Left ventricle myocardium superior (tissue), 1 donor: ENCODE measurements around the gene PTPRN2. TPM values are rescaled to one million over a fixed set of nuclear protein-coding genes. Genes with fewer than 3 reads are reported as not detected.
A peak's percentile ranks its signal among the peaks of the same experiment; 100 is the strongest.

Source experiments
- ATAC-seq: fragments of 200-7000 bp; cut with Tn5 transposase; one replicate; pipeline ENCODE4 v1.9.1; 2020; ENCODE audit warnings: mild to moderate bottlenecking, moderate library complexity
- DNase-seq: peaks from one replicate; pipeline ENCODE4 v3.0.0-alpha.2; 2020
- intact Hi-C: fragments of 100-400 bp; cut with micrococcal nuclease; formaldehyde crosslinking; loops from one replicate; pipeline ENCODE4 v1.11.0; 2022
- total RNA-seq: library from RNA; stranded (reverse); fragmentation: NEBNext Ultra II Directional; extraction: Animal tissue kit (Norgen Biotek cat#: 25700); gene quantifications from one replicate; pipeline ENCODE4 v1.2.1, GENCODE V29; 2021
- donor health status: DM: no; HTN: yes; CAD: no; lungs with severe emphysema.

The PTPRN2 gene
- total RNA-seq, 1 donor from 2014 or later = 1.3 TPM

DNA sequence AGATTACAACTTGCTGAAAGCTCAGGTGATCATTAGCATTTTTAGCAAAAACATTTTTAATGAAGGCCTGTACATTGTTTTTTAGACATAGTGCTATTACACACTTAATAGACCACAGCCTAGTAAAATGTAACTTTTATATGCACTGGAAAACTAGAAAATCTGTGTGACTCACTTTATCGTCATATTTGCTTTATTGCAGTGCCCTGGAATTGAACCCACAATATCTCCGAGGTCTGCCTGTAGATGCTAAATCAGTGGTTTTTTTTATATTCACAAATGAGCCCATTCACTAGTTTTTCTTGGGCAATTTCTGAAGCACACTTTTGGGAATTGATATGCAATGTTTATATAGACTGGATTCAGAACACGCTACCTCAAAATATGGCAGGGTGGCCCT lies 105.1 kb downstream of the PTPRN2 start:
- ATAC-seq = no peak

GRCh38 chr7:158479664-158480025 lies 108.0 kb downstream of the PTPRN2 start:
- intact Hi-C loops = no loop called here
- DNase-seq = no peak
- ATAC-seq = no peak

More for the DNA sequence above, 105.1 kb downstream of the PTPRN2 start:
- intact Hi-C loops = no loop called here
- DNase-seq = no peak

- intact Hi-C loops = no loop called here
- ATAC-seq = no peak
- DNase-seq = no peak
Observed at GRCh38 chr7:158479021-158479663, 108.5 kb downstream of the PTPRN2 start.

- intact Hi-C loops = no loop called here
- no peak for ATAC-seq
- DNase-seq = no peak
Observed at GRCh38 chr7:158477866-158478265, 109.8 kb downstream of the PTPRN2 start.

- intact Hi-C loops = no loop called here
- no peak for DNase-seq
- ATAC-seq = no peak
Observed at GRCh38 chr7:158476331-158476932, 111.2 kb downstream of the PTPRN2 start.

DNA sequence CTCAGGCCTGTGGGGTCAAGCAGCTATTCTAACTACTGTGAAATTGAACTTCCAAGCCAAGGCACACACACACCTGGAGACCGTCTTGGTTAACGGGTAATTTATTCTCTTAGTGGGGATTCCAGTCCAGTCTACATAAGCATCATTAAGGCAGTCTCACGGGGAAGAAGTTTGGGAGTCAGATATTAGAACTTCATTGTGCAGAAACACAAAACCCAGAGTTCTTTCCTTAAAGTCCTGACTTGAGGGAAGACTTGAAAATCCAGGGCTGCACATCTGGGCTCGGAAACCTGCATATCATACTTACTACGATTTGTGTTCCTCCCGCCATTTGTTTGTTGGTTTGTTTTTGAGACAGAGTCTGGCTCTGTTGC lies 112.0 kb downstream of the PTPRN2 start:
- no peak for ATAC-seq
- DNase-seq = no peak
- intact Hi-C loops = no loop called here

GRCh38 chr7:158475036-158475678 lies 112.5 kb downstream of the PTPRN2 start:
- DNase-seq (no peak), ATAC-seq (no peak)
- intact Hi-C loops = no loop called here

GRCh38 chr7:158474488-158474887 lies 113.1 kb downstream of the PTPRN2 start:
- ATAC-seq (no peak), DNase-seq (no peak)
- intact Hi-C loops = no loop called here

DNA sequence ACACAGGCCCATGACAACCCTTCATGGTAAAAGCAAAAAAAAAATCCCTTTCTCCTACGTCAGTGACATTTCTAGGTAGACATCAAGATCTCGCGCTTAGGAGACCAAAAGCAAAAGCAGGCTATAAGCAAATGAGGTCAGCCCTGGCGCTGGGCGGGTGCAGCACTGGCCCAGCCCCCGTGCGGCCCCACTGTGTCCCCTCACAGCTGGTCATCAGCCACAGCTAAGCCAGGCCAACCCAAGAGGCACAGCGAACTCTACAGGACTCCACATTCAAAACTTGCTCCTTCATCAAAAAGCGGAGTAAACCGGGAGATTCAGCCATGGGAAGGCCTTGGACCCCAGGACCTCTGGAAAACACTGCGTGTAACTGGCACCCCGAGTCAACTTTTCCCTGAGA lies 113.7 kb downstream of the PTPRN2 start:
- no peak for DNase-seq
- intact Hi-C loops = no loop called here

DNA sequence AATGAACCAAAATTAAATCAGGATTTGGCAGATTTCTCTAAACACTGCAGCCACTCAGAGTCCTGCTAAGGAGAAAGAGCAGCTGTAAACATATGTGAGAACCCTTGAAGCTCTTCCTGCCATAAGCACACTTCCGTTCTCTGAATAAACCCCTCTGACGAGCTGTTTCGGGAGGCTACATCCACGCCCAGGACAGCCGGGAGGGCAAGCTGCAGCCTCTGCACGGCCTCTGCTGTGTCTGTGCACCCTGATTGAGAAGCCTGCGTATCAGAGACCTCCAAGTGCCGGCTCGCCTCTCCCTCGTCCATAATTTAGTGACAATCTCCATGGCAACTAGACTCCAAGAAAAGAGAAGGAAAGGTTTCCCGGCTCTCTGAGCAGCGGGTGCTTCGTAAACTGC lies 114.4 kb downstream of the PTPRN2 start:
- no peak for DNase-seq
- peak; percentile 40 for ATAC-seq
- intact Hi-C loops = no loop called here

More for the DNA sequence above, 113.7 kb downstream of the PTPRN2 start:
- no peak for ATAC-seq

- intact Hi-C loops = no loop called here
- DNase-seq (no peak), ATAC-seq (no peak)
Observed at GRCh38 chr7:158472596-158472995, 115.0 kb downstream of the PTPRN2 start.

DNA sequence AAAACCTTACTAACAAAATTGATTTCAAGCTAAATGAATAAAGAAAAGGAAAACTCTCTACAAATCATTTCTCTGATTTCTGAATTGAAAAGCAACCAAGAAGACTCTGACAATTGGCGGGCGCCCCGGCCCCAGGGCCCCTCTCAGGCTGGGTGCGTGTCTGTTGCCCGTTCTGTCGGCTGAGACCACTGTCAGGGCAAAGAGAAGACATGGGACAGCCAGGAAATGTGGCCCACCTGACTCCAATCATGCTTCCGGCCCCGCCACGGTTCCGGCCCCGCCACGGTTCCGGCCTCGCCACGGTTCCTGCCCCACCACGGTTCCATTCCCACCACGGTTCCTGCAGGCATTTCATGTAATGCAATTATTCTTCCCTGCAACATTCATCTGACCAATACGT lies 115.9 kb downstream of the PTPRN2 start:
- intact Hi-C loops = no loop called here
- ATAC-seq = no peak

GRCh38 chr7:158470336-158470735 lies 117.3 kb downstream of the PTPRN2 start:
- no peak for DNase-seq
- intact Hi-C loops = no loop called here
- no peak for ATAC-seq

More for the DNA sequence above, 115.9 kb downstream of the PTPRN2 start:
- no peak for DNase-seq

GRCh38 chr7:158469396-158470051 lies 118.1 kb downstream of the PTPRN2 start:
- no peak for ATAC-seq
- intact Hi-C loops = no loop called here
- no peak for DNase-seq

- no peak for ATAC-seq
Observed at GRCh38 chr7:158468700-158469296, 118.8 kb downstream of the PTPRN2 start.

GRCh38 chr7:158468181-158468580 lies 119.4 kb downstream of the PTPRN2 start:
- intact Hi-C loops = no loop called here
- ATAC-seq (no peak), DNase-seq (no peak)

More at GRCh38 chr7:158468700-158469296, 118.8 kb downstream of the PTPRN2 start:
- intact Hi-C loops = no loop called here
- DNase-seq = no peak

- intact Hi-C loops = no loop called here
- DNase-seq (no peak), ATAC-seq (no peak)
Observed at GRCh38 chr7:158467562-158467961, 120.1 kb downstream of the PTPRN2 start.

DNA sequence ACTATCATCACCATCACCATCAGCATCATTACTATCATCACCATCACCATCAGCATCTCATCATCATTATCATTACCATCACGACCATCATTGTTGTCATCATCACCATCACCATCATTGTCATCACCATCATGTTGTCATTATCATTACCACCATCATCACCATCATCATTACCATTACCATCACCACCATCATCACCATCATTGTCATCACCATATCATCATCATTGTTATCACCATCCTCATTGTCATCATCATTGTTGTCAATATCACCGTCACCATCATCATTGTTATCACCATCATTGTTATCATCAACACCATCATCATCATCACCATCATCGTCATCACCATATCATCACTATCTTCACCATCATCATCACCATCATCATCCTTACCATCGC lies 124.3 kb downstream of the PTPRN2 start:
- intact Hi-C loops = no loop called here
- no peak for DNase-seq

DNA sequence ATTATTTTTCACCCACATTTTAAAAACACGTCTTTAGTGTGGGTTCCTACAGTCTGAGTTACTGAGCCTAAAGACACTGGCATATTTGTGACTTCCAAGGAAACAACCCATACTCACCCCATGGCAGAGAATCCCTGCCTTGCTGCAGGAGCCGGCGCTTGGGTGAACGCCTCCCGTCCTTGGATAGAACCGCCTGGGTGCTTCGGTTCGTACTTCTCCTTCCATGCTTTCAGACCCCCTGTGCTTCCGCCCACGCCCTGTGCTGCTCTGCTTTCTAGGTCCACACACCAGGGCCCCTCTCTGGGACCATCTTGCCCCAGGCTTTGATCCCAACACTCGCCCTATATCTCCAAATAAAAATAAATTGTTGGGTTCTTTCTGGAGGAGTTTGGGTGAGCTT lies 125.8 kb downstream of the PTPRN2 start:
- intact Hi-C loops = no loop called here
- DNase-seq (no peak), ATAC-seq (no peak)

More for the DNA sequence above, 124.3 kb downstream of the PTPRN2 start:
- no peak for ATAC-seq

DNA sequence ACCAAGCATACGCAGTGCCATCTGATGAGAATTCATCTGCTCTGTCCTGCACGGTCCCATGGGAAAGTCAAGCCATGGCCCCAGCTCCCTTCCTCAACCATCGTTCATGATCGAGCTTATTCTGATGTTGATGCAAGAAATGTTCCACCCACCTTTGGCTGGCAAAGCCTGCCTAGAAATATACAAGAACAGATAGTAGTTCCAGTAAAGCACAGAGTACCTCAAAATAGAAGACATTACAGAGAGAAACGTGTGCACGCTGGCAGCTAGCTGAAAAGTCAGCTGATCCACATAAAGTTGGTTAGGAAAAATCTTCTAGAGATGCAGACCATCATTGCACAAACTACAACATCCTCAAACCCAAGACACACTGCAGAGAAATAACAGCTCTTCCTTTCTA lies 127.0 kb downstream of the PTPRN2 start:
- intact Hi-C loops = no loop called here
- no peak for DNase-seq
- ATAC-seq = no peak
